Esophagus muscularis mucosa (tissue), 4 donors: ENCODE data around the gene KIF18B.

Source experiments
- CTCF ChIP-seq, 3 experiments: fragments of 200-600 bp in 2 of 3; fragments of 450-650 bp in 1 of 3; sonication (generic) in 2 of 3; IDR thresholded peaks; one replicate each; pipeline ENCODE4 v1.5.1; 2017 to 2019; ENCODE audit warnings: antibody characterized with exemption in 3 of 3, mild to moderate bottlenecking in 2 of 3, moderate library complexity in 1 of 3
- EP300 ChIP-seq: sonication (generic); formaldehyde crosslinking; IDR thresholded peaks from one replicate; pipeline ENCODE4 v1.6.1; 2017; ENCODE audit warnings: antibody characterized with exemption
- POLR2A ChIP-seq: fragments of 450-650 bp; IDR thresholded peaks from one replicate; pipeline ENCODE4 v1.6.1; 2017; ENCODE audit warnings: antibody characterized with exemption, moderate library complexity, mild to moderate bottlenecking, low read depth
- POLR2AphosphoS5 ChIP-seq, 2 donors: sonication (generic); formaldehyde crosslinking; IDR thresholded peaks; one replicate each; pipeline ENCODE4 v1.6.1; 2017; ENCODE audit warnings: antibody characterized with exemption in 2 of 2

GRCh38 chr17:44955674-44956425 is 8.3 kb upstream of the KIF18B start:
- no peak for TF ChIP-seq EP300
- TF ChIP-seq POLR2AphosphoS5 (IDR thresholded peaks at IDR 0.05): no peak
- TF ChIP-seq CTCF (IDR thresholded peaks at IDR 0.05): no peak
- no peak for TF ChIP-seq POLR2A
